Lung (tissue), 12 donors: ENCODE measurements around the gene TSPYL1. TPM values are rescaled to one million over a fixed set of nuclear protein-coding genes. Genes with fewer than 3 reads are reported as not detected.

ENCODE experiments used
- ATAC-seq: fragments of 200-7000 bp; cut with Tn5 transposase; one replicate; pipeline ENCODE4 v1.9.1; 2020; ENCODE audit warnings: moderate number of reproducible peaks; ENCODE audit not compliant: insufficient read depth, low FRiP score
- DNase-seq, 3 donors: peaks; one replicate each; pipeline ENCODE4 v3.0.0-alpha.2; 2013 to 2017
- H3K27ac ChIP-seq, 2 donors: one replicate each; pipeline ENCODE4 v1.5.1; 2013; ENCODE audit warnings: mild to moderate bottlenecking in 2 of 2, moderate library complexity in 2 of 2, control low read depth in 1 of 2, inconsistent platforms in 1 of 2, low read depth in 1 of 2, low read length in 1 of 2
- H3K27me3 ChIP-seq, 3 donors: one replicate each; pipeline ENCODE4 v1.5.1; 2013; ENCODE audit warnings: low read length in 2 of 3; ENCODE audit not compliant: control insufficient read depth in 3 of 3, insufficient read depth in 3 of 3
- H3K36me3 ChIP-seq, 4 donors: one replicate each; pipeline ENCODE4 v1.5.1; 2013; ENCODE audit warnings: low read length in 4 of 4, mild to moderate bottlenecking in 1 of 4, moderate library complexity in 1 of 4; ENCODE audit not compliant: control insufficient read depth in 4 of 4, insufficient read depth in 4 of 4
- H3K4me1 ChIP-seq, 5 donors: one replicate each; pipeline ENCODE4 v1.5.1; 2013; ENCODE audit warnings: low read length in 5 of 5, mild to moderate bottlenecking in 2 of 5, moderate library complexity in 1 of 5; ENCODE audit not compliant: control insufficient read depth in 5 of 5, insufficient read depth in 5 of 5
- H3K4me3 ChIP-seq: one replicate; pipeline ENCODE4 v1.5.1; 2013; ENCODE audit warnings: mild to moderate bottlenecking, control low read depth, moderate library complexity
- H3K9ac ChIP-seq, 2 donors: one replicate each; pipeline ENCODE4 v1.5.1; 2013; ENCODE audit warnings: low read length in 2 of 2, control low read depth in 1 of 2; ENCODE audit not compliant: insufficient read depth in 1 of 2
- H3K9me3 ChIP-seq, 4 donors: one replicate each; pipeline ENCODE4 v1.5.1; 2013; ENCODE audit warnings: low read length in 3 of 4, mild to moderate bottlenecking in 1 of 4, moderate library complexity in 1 of 4; ENCODE audit not compliant: control insufficient read depth in 4 of 4, insufficient read depth in 3 of 4
- WGBS, 2 donors: extraction: QIAGEN DNeasy Blood & Tissue Kit; methylation state at CpG; one replicate each; pipeline ENCODE4 v1.1.7; 2013; 5-methylcytosine and 5-hydroxymethylcytosine counted together
- polyA plus RNA-seq, 2 donors: library from polyadenylated mRNA; stranded (reverse); fragments of 200-250 nt; gene quantifications; one replicate each; pipeline ENCODE4 v1.2.1, GENCODE V29; 2013
- total RNA-seq, 2 donors: library from RNA; depleted of rRNA in 1 of 2; stranded (reverse); fragments of >200 nt in 1 of 2; gene quantifications; one replicate each; pipeline ENCODE4 v1.2.1, GENCODE V29; 2014 to 2021
- TF ChIP-seq, protein P1 (sequence below): IDR thresholded peaks from 2 replicates; pipeline ENCODE4 v1.5.1; 2012; ENCODE audit warnings: mild to moderate bottlenecking; ENCODE audit errors: control extremely low read depth, extremely low read depth
- donor health status: control.
- donor health status: control.
- donor health status: Bipolar disorder and iron deficiency.
- donor health status: healthy.
- donor health status: DM: yes; HTN: yes; CAD: no.

Gene TSPYL1
- total and polyA plus RNA-seq, 4 donors = 16.3 to 68.8 (median 46.4) TPM

DNA sequence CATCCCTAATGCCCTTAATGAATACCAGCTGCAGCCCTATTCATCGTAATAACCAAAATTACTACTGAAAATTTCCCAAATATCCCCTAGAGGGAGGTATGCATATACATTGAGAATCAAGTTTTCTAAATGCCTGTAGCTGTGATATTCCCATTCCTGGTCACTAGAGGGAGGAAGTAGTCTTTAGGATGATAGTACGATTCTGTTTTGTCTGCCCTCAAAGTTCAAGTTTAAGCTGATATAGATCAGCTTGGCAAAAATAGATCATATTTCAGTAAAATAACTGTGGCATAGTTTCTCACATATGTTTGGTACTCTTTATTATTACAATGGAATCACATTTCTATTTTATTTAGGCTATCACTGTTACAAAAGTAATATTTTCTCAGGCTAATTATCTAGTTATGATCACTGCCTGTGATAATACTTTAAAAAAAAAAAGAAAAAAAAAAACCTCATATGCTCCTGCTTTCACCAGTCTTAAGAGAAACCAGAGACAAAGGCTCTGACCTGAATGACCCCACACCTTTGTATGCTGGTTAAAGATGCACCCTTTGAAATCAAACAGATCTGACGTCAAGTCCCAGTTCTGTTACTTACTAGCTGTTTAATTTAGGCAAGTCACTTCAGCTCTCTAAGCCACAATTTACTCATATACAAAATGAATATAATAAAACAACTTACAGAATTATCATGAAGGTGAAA lies 11.0 kb downstream of the TSPYL1 start:
- Histone ChIP-seq H3K36me3 (peaks cover 2 to 17% (median 7%) of the 10 kb centered on the region in 4 donors), H3K27ac (peak overlapping the region in 1 of 2 donors; percentile 31), H3K9me3 (no peaks in the 10 kb centered on the region), H3K4me3 (no peak overlapping the region), H3K4me1 (peaks cover 0 to 7% (median 0%) of the 10 kb centered on the region in 5 donors), H3K27me3 (no peaks in the 10 kb centered on the region), H3K9ac (no peak overlapping the region)
- ATAC-seq = peak; percentile 88
- TF ChIP-seq, protein P1, sequence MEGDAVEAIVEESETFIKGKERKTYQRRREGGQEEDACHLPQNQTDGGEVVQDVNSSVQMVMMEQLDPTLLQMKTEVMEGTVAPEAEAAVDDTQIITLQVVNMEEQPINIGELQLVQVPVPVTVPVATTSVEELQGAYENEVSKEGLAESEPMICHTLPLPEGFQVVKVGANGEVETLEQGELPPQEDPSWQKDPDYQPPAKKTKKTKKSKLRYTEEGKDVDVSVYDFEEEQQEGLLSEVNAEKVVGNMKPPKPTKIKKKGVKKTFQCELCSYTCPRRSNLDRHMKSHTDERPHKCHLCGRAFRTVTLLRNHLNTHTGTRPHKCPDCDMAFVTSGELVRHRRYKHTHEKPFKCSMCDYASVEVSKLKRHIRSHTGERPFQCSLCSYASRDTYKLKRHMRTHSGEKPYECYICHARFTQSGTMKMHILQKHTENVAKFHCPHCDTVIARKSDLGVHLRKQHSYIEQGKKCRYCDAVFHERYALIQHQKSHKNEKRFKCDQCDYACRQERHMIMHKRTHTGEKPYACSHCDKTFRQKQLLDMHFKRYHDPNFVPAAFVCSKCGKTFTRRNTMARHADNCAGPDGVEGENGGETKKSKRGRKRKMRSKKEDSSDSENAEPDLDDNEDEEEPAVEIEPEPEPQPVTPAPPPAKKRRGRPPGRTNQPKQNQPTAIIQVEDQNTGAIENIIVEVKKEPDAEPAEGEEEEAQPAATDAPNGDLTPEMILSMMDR = peak; percentile 63
- 31 to 32% methylated on average over 3 of the region's 3 CpGs for WGBS, 2 donors
- peak in 2 of 3 donors; percentile 89 to 91 for DNase-seq

DNA sequence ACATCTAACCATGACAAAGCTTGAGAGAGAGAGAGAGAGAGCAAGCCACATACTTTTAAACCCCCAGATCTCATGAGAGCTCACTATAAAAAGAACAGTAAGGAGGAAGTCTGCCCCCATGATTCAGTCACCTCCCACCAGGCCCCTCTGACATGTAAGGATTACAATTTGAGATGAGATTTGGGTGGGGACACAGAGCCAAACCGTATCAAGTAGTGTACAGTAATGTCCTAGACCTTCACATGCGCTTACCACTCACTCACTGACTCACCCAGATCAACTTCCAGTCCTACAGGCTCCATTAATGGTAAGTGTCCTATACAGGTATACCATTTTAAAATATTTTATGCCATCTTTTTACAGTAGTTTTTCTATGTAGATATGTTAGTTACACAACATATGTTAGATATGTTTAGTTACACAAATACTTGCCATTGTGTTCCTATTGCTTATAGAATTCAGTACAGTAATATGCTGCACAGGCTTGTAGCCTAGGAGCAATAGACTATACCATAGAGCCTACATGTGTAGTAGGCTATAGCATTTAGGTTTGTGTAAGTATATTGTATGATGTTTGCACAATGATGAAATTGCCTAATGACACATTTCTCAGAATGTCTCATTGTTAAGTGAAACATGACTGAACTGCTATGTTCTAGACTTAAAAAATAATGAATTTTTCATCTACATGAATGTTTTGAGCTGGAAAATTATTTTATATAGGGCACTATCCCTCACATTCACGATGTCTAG lies 11.7 kb downstream of the TSPYL1 start:
- Histone ChIP-seq H3K27ac (peak overlapping the region in 1 of 2 donors; percentile 31), H3K36me3 (peaks cover 0 to 13% (median 6%) of the 10 kb centered on the region in 4 donors), H3K4me1 (peaks cover 0 to 7% (median 0%) of the 10 kb centered on the region in 5 donors), H3K9ac (no peak overlapping the region), H3K4me3 (no peak overlapping the region), H3K9me3 (peaks cover 0 to 4% (median 0%) of the 10 kb centered on the region in 4 donors), H3K27me3 (no peaks in the 10 kb centered on the region)
- DNase-seq (no peak), ATAC-seq (no peak)
- WGBS, 2 donors = 54 to 55% methylated on average over 3 of the region's 3 CpGs
- TF ChIP-seq, protein P1 = no peak

DNA sequence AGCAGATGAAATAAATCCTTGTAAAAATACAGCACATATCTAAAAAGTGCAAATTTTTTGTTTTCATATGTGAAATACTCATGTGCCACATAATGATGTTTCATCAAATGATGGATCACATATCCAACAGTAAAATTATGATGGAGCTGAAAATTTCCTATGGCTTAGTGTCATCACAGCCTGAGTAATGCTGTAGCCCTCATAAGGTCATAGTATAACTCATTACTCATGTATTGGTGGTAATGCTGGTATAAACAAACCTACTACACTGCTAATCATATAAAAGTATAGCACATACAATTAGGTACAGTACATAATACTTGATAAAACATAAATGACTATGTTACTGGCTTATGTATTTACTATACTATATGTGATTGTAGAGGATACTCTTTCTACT lies 12.9 kb downstream of the TSPYL1 start:
- peaks cover 0 to 7% (median 0%) of the 10 kb centered on the region in 5 donors for H3K4me1 ChIP-seq
- DNase-seq (no peak), ATAC-seq (no peak)
- no peaks in the 10 kb centered on the region for H3K27me3 ChIP-seq
- no peak overlapping the region for H3K9ac ChIP-seq
- no peak overlapping the region for H3K27ac ChIP-seq
- TF ChIP-seq, protein P1 = no peak
- H3K4me3 ChIP-seq = no peak overlapping the region
- H3K36me3 ChIP-seq = peaks cover 0 to 9% (median 1%) of the 10 kb centered on the region in 4 donors
- peaks cover 0 to 4% (median 0%) of the 10 kb centered on the region in 4 donors for H3K9me3 ChIP-seq
